Esophagus muscularis mucosa (tissue), 3 donors: ENCODE results near the gene STARD13.

Experiments used
- POLR2A ChIP-seq: fragments of 450-650 bp; IDR thresholded peaks from one replicate; pipeline ENCODE4 v1.6.1; 2017; ENCODE audit warnings: antibody characterized with exemption, moderate library complexity, mild to moderate bottlenecking, low read depth
- POLR2AphosphoS5 ChIP-seq, 2 donors: sonication (generic); formaldehyde crosslinking; IDR thresholded peaks; one replicate each; pipeline ENCODE4 v1.6.1; 2017; ENCODE audit warnings: antibody characterized with exemption in 2 of 2
- TF ChIP-seq, protein P1 (sequence below), 3 experiments: fragments of 200-600 bp in 2 of 3; fragments of 450-650 bp in 1 of 3; sonication (generic) in 2 of 3; IDR thresholded peaks; one replicate each; pipeline ENCODE4 v1.5.1; 2017 to 2019; ENCODE audit warnings: antibody characterized with exemption in 3 of 3, mild to moderate bottlenecking in 2 of 3, moderate library complexity in 1 of 3

DNA sequence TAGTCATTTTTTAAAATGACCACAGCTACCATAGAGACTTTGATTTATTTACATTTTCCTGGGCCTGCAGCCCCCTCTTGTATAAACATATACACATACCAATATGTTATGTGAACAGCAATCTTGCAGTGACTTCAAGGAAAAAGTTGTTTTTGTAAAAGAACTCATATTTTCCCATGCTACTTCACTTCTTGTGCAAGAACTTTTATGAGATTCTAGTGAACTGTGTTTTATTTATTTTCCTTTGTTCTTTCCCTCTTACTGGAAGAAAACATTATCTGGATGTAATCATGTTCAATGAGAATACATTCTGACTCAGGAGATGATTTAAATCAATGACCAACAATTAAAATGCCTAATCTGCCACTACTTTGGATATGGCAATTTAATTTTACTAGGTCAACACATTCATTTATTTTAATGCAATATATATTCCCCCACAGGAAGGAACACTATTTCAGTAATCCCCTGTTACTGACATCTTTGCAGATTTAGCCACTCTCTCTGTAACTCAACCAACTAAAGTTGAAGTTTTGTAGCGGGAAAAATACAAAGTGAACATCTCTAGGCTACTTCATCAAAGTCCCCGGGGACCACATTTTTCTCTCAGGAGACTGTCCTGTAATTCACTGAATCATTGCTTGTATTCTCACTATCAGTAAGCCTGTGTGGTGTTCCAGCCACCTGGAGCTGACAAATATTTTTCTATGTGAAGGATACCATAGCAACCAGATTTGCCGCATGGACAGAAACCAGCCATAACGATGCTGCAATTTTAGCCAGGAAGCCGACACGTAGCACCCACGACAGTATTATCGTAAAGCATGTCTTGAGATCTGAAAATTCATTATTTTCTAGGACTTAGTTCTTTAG is 90.5 kb downstream of the STARD13 start:
- TF ChIP-seq, protein P1, sequence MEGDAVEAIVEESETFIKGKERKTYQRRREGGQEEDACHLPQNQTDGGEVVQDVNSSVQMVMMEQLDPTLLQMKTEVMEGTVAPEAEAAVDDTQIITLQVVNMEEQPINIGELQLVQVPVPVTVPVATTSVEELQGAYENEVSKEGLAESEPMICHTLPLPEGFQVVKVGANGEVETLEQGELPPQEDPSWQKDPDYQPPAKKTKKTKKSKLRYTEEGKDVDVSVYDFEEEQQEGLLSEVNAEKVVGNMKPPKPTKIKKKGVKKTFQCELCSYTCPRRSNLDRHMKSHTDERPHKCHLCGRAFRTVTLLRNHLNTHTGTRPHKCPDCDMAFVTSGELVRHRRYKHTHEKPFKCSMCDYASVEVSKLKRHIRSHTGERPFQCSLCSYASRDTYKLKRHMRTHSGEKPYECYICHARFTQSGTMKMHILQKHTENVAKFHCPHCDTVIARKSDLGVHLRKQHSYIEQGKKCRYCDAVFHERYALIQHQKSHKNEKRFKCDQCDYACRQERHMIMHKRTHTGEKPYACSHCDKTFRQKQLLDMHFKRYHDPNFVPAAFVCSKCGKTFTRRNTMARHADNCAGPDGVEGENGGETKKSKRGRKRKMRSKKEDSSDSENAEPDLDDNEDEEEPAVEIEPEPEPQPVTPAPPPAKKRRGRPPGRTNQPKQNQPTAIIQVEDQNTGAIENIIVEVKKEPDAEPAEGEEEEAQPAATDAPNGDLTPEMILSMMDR (IDR thresholded peaks at IDR 0.05) = no peak
- no peak for TF ChIP-seq POLR2AphosphoS5 (IDR thresholded peaks at IDR 0.05)
- TF ChIP-seq POLR2A = no peak
